Suprapubic skin (tissue), 4 donors: ENCODE measurements around the gene ZNF785. TPM values are rescaled to one million over a fixed set of nuclear protein-coding genes. Genes with fewer than 3 reads are reported as not detected.
"Not testable (repeated sequence)": the region's sequence is repeated elsewhere in the genome, so short reads cannot be mapped to it uniquely, and the experiment has no call there.

Experiments used
- DNase-seq, 2 donors: peaks; one replicate each; pipeline ENCODE4 v3.0.0-alpha.2; 2019; ENCODE audit warnings: low spot score in 2 of 2
- H3K27ac ChIP-seq: fragments of 200-600 bp; sonication (generic); one replicate; pipeline ENCODE4 v1.5.1; 2019
- H3K27me3 ChIP-seq: fragments of 200-600 bp; sonication (generic); one replicate; pipeline ENCODE4 v1.5.1; 2019
- H3K36me3 ChIP-seq: fragments of 200-600 bp; sonication (generic); one replicate; pipeline ENCODE4 v1.5.1; 2019
- H3K4me1 ChIP-seq: fragments of 200-600 bp; sonication (generic); one replicate; pipeline ENCODE4 v1.5.1; 2019
- H3K4me3 ChIP-seq: fragments of 200-600 bp; sonication (generic); one replicate; pipeline ENCODE4 v1.5.1; 2019; ENCODE audit warnings: mild to moderate bottlenecking
- H3K9me3 ChIP-seq: fragments of 200-600 bp; sonication (generic); one replicate; pipeline ENCODE4 v1.5.1; 2019
- CTCF ChIP-seq, 2 donors: fragments of 200-600 bp in 1 of 2; fragments of 450-650 bp in 1 of 2; sonication (generic) in 1 of 2; IDR thresholded peaks; one replicate each; pipeline ENCODE4 v1.5.1; 2016 to 2019; ENCODE audit warnings: antibody characterized with exemption in 2 of 2, mild to moderate bottlenecking in 1 of 2, moderate library complexity in 1 of 2
- EP300 ChIP-seq: sonication (generic); formaldehyde crosslinking; IDR thresholded peaks from one replicate; pipeline ENCODE4 v1.6.1; 2017; ENCODE audit warnings: antibody characterized with exemption
- POLR2A ChIP-seq, 2 donors: fragments of 450-650 bp; IDR thresholded peaks; one replicate each; pipeline ENCODE4 v1.6.1; 2017; ENCODE audit warnings: antibody characterized with exemption in 2 of 2, mild to moderate bottlenecking in 2 of 2, moderate library complexity in 2 of 2
- POLR2AphosphoS5 ChIP-seq, 3 donors: sonication (generic); formaldehyde crosslinking; IDR thresholded peaks; one replicate each; pipeline ENCODE4 v1.6.1; 2017; ENCODE audit warnings: antibody characterized with exemption in 3 of 3
- WGBS: methylation state at CpG from one replicate; pipeline ENCODE4 v1.1.5; 2018; 5-methylcytosine and 5-hydroxymethylcytosine counted together
- total RNA-seq, 4 donors: library from RNA; depleted of rRNA; stranded (reverse); fragments of >200 nt; gene quantifications; one replicate each; pipeline ENCODE4 v1.1.0, GENCODE V29; 2016

ZNF785 gene
- total RNA-seq, 4 donors from 2014 or later: 9.8 to 24.5 (median 11.2) TPM

- no peaks in the 10 kb centered on the region for H3K9me3 ChIP-seq
- no peaks in the 10 kb centered on the region for H3K27me3 ChIP-seq
- WGBS: 86% methylated on average over 4 of the region's 4 CpGs
- TF ChIP-seq POLR2A (IDR thresholded peaks at IDR 0.05) (no peak), POLR2AphosphoS5 (IDR thresholded peaks at IDR 0.05) (no peak), EP300 (no peak), CTCF (IDR thresholded peaks at IDR 0.05) (no peak)
- H3K27ac ChIP-seq: no peak overlapping the region
- H3K4me1 ChIP-seq: peaks cover 9% of the 10 kb centered on the region
- H3K4me3 ChIP-seq: no peak overlapping the region
- DNase-seq: no peak
- peaks cover 40% of the 10 kb centered on the region for H3K36me3 ChIP-seq
Measured at GRCh38 chr16:30601966-30602365, 16.5 kb upstream of the ZNF785 start.

- Histone ChIP-seq H3K4me1 (peaks cover 9% of the 10 kb centered on the region), H3K4me3 (no peak overlapping the region), H3K36me3 (peaks cover 33% of the 10 kb centered on the region), H3K9me3 (no peaks in the 10 kb centered on the region), H3K27me3 (no peaks in the 10 kb centered on the region), H3K27ac (no peak overlapping the region)
- 88% methylated on average over 2 of the region's 2 CpGs for WGBS
- no peak for DNase-seq
- TF ChIP-seq POLR2AphosphoS5 (IDR thresholded peaks at IDR 0.05): no peak
- no peak for TF ChIP-seq CTCF (IDR thresholded peaks at IDR 0.05)
- no peak for TF ChIP-seq POLR2A (IDR thresholded peaks at IDR 0.05)
- no peak for TF ChIP-seq EP300
Measured at GRCh38 chr16:30600929-30601328, 15.4 kb upstream of the ZNF785 start.

- Histone ChIP-seq H3K36me3 (peaks cover 26% of the 10 kb centered on the region), H3K27me3 (no peaks in the 10 kb centered on the region), H3K27ac (no peak overlapping the region), H3K4me3 (no peak overlapping the region), H3K4me1 (peaks cover 9% of the 10 kb centered on the region), H3K9me3 (no peaks in the 10 kb centered on the region)
- 100% methylated on average over 3 of the region's 3 CpGs for WGBS
- TF ChIP-seq POLR2AphosphoS5 (IDR thresholded peaks at IDR 0.05) (no peak), EP300 (no peak), POLR2A (IDR thresholded peaks at IDR 0.05) (no peak), CTCF (IDR thresholded peaks at IDR 0.05) (no peak)
- DNase-seq: no peak
Measured at GRCh38 chr16:30600215-30600614, 14.7 kb upstream of the ZNF785 start.

- no peak overlapping the region for H3K4me3 ChIP-seq
- H3K4me1 ChIP-seq: no peaks in the 10 kb centered on the region
- no peak for DNase-seq
- no peak overlapping the region for H3K27ac ChIP-seq
- 95% methylated on average over 4 of the region's 4 CpGs for WGBS
- H3K27me3 ChIP-seq: no peaks in the 10 kb centered on the region
- no peak for TF ChIP-seq EP300
- no peak for TF ChIP-seq CTCF (IDR thresholded peaks at IDR 0.05)
- H3K9me3 ChIP-seq: no peaks in the 10 kb centered on the region
- no peaks in the 10 kb centered on the region for H3K36me3 ChIP-seq
Measured at GRCh38 chr16:30592871-30593270, 7.4 kb upstream of the ZNF785 start.

- 93% methylated on average over 9 of the region's 9 CpGs for WGBS
- not testable (repeated sequence) for H3K36me3 ChIP-seq, H3K4me3 ChIP-seq, DNase-seq, H3K9me3 ChIP-seq, H3K27ac ChIP-seq, H3K4me1 ChIP-seq, H3K27me3 ChIP-seq
Measured at GRCh38 chr16:30590869-30591268, 5.4 kb upstream of the ZNF785 start.

- H3K4me3 ChIP-seq, H3K27ac ChIP-seq, DNase-seq, H3K9me3 ChIP-seq, H3K36me3 ChIP-seq, H3K27me3 ChIP-seq: not testable (repeated sequence)
- 81% methylated on average over 2 of the region's 2 CpGs for WGBS
- peaks cover 12% of the 10 kb centered on the region for H3K4me1 ChIP-seq
Measured at GRCh38 chr16:30589582-30589981, 4.1 kb upstream of the ZNF785 start.
